Upper lobe of left lung (tissue), 6 donors: ENCODE measurements around the gene MRPL4. TPM values are rescaled to one million over a fixed set of nuclear protein-coding genes. Genes with fewer than 3 reads are reported as not detected.

Source experiments
- ATAC-seq, 2 donors: fragments of 200-7000 bp; cut with Tn5 transposase; one replicate each; pipeline ENCODE4 v1.9.1; 2022; ENCODE audit warnings: mild to moderate bottlenecking in 2 of 2, moderate library complexity in 2 of 2; ENCODE audit not compliant: low FRiP score in 2 of 2
- DNase-seq, 2 donors: peaks; one replicate each; pipeline ENCODE4 v3.0.0-alpha.2; 2019 to 2020
- H3K27ac ChIP-seq, 4 donors: fragments of 200-600 bp; sonication (generic); one replicate each; pipeline ENCODE4 v1.5.1; 2016 to 2019
- H3K27me3 ChIP-seq, 4 donors: fragments of 200-600 bp; sonication (generic); one replicate each; pipeline ENCODE4 v1.5.1; 2017 to 2019
- H3K36me3 ChIP-seq, 4 donors: fragments of 200-600 bp; sonication (generic); one replicate each; pipeline ENCODE4 v1.5.1; 2016 to 2019
- H3K4me1 ChIP-seq, 4 donors: fragments of 200-600 bp; sonication (generic); one replicate each; pipeline ENCODE4 v1.5.1; 2018 to 2019
- H3K4me3 ChIP-seq, 4 donors: fragments of 200-600 bp; sonication (generic); one replicate each; pipeline ENCODE4 v1.5.1; 2017 to 2019; ENCODE audit warnings: mild to moderate bottlenecking in 2 of 4, moderate library complexity in 1 of 4
- H3K9me3 ChIP-seq, 4 donors: fragments of 200-600 bp; sonication (generic); one replicate each; pipeline ENCODE4 v1.5.1; 2018 to 2019
- CTCF ChIP-seq, 6 experiments: fragments of 450-650 bp in 4 of 6; fragments of 200-600 bp in 2 of 6; sonication (generic) in 2 of 6; IDR thresholded peaks; one replicate each; pipeline ENCODE4 v1.5.1; 2016 to 2019; ENCODE audit warnings: antibody characterized with exemption in 6 of 6
- EP300 ChIP-seq, 4 donors: sonication (generic); formaldehyde crosslinking; IDR thresholded peaks; one replicate each; pipeline ENCODE4 v1.5.1; 2017; ENCODE audit warnings: antibody characterized with exemption in 4 of 4, control low read depth in 2 of 4
- POLR2A ChIP-seq, 4 donors: fragments of 450-650 bp; IDR thresholded peaks; one replicate each; pipeline ENCODE4 v1.5.1; 2016 to 2017; ENCODE audit warnings: antibody characterized with exemption in 4 of 4, mild to moderate bottlenecking in 2 of 4
- POLR2AphosphoS5 ChIP-seq, 2 donors: sonication (generic); formaldehyde crosslinking; IDR thresholded peaks; one replicate each; pipeline ENCODE4 v1.5.1; 2017; ENCODE audit warnings: antibody characterized with exemption in 2 of 2
- WGBS, 2 donors: methylation state at CpG; one replicate each; pipeline ENCODE4 v1.1.5; 2017 to 2018; 5-methylcytosine and 5-hydroxymethylcytosine counted together
- total RNA-seq, 6 donors: library from RNA; depleted of rRNA in 4 of 6; stranded (reverse); fragments of >200 nt in 4 of 6; gene quantifications; one replicate each; pipeline versions ENCODE4 v1.1.0 to v1.2.1, GENCODE V29; 2016 to 2021
- donor health status: DM: no; HTN: no; CAD: no; lungs with moderate emphysema.
- donor health status: DM: no; HTN: yes; CAD: no; lungs with severe emphysema.

MRPL4 gene
- total RNA-seq, 6 donors from 2014 or later, result 23.0 to 70.8 (median 45.0) TPM

DNA sequence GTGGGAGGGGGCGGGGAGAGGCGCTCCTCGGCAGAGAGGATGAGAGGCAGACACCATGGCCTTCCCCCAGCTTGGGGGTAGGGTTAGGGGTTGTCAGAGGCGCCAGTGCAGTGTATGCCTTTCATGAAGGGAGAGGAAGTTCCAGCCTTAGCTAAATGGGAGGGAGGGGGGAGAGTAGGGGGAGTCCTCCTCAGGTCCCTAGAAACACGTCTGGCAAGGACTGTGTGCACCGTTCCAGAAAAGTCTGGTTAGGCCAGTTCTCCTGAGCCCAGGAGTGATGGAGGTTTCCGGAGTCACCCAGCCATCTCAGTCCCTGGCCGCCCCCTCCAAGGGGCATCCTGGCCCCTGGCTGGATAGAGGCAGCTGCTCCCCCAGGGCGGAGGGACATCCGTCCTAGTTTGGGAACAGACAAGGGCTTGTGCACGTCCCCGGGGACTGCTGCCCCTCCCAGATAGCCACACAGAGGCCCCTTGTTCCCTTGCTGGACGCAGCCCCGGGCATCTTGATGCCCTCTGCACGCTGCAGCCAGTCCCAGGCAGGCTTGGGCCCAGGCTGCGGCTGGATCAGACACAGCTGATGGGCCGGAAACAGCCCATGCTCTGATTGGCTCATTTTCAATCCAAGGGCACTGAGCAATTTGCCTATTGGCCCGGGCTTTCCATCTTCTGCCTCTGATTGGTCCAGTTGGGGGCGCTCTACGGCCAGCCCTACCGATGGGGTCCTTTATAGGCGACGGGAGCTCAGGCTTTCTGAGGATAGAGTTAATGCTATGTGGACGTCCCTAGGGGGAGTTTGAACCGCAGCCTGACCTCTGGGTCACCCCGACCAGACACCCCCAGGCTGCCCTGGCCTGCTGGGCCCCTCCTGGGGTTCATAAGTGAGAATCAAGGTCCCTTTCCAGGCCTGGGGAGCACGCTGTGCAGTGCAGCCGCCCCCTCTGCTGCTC is 24.7 kb upstream of the MRPL4 start:
- Histone ChIP-seq H3K9me3 (no peaks in the 10 kb centered on the region), H3K4me1 (peaks cover 19 to 53% (median 25%) of the 10 kb centered on the region in 4 donors), H3K4me3 (peak overlapping the region in 1 of 4 donors; percentile 23), H3K36me3 (peaks cover 6 to 16% (median 13%) of the 10 kb centered on the region in 4 donors), H3K27me3 (no peaks in the 10 kb centered on the region), H3K27ac (peak overlapping the region; percentile 70 to 95 (median 82))
- TF ChIP-seq CTCF (IDR thresholded peaks at IDR 0.05), result no peak
- TF ChIP-seq POLR2A (IDR thresholded peaks at IDR 0.05), result peak in 1 of 4 donors; percentile 13
- peak in 1 of 4 donors; percentile 11 for TF ChIP-seq EP300 (IDR thresholded peaks at IDR 0.05)
- TF ChIP-seq POLR2AphosphoS5 (IDR thresholded peaks at IDR 0.05), result no peak
- 65% methylated on average over 28 of the region's 28 CpGs; no CpG with 5 or more reads in 1 of the 2 donors for WGBS, 2 donors
- peak in 1 of 2 donors; percentile 8 for ATAC-seq
- peak in 1 of 2 donors; percentile 67 for DNase-seq

DNA sequence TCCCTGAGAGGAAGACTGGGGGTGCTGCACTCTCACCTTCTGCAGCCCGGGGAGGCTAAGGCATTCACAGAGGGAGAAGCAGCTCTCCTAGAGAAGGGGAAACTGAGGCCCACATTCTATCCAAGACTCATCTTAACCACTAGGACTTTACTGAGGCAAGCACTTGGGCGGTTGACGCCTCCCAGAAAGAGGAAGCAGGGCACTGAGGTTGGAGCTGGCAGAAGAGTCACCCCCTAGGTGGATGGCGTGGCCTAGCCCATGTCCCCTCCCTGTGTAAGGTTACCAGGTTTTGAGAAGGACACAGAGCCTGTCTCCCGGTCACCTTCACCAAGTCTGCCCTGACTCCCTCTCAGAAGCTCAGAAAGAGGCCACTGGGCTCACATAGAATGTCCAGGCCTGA is 23.6 kb upstream of the MRPL4 start:
- Histone ChIP-seq H3K36me3 (peaks cover 5 to 14% (median 11%) of the 10 kb centered on the region in 4 donors), H3K9me3 (no peaks in the 10 kb centered on the region), H3K4me3 (peak overlapping the region in 1 of 4 donors; percentile 99), H3K27ac (peak overlapping the region; percentile 92 to 95 (median 93)), H3K27me3 (no peaks in the 10 kb centered on the region), H3K4me1 (peaks cover 19 to 53% (median 25%) of the 10 kb centered on the region in 4 donors)
- TF ChIP-seq EP300 (IDR thresholded peaks at IDR 0.05), result no peak
- no peak for ATAC-seq
- 56 to 69% methylated on average over 3 to 5 of the region's 5 CpGs for WGBS, 2 donors
- DNase-seq, result no peak

DNA sequence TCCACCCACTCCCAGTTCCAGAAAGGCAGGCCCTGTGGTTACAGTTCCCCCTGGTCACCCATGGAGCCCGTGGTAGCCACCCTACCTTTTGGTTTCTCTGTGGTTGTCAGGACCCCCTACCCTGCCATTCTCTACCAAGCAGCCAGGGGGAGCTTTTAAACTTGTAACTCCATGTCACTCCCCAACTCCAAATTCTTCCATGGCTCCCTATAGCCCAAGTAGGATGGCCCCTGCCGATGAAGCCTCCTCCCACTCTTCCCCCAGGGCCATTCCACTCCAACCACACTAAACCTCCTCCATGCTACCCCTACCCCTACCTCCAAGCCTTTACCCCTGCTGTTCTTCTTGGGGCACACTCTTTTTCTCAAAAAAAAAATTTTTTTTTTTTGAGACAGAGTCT is 23.1 kb upstream of the MRPL4 start:
- Histone ChIP-seq H3K36me3 (peaks cover 0 to 9% (median 6%) of the 10 kb centered on the region in 4 donors), H3K27me3 (no peaks in the 10 kb centered on the region), H3K9me3 (no peaks in the 10 kb centered on the region), H3K4me3 (peak overlapping the region in 1 of 4 donors; percentile 99), H3K27ac (peak overlapping the region; percentile 92 to 95 (median 93)), H3K4me1 (peaks cover 19 to 53% (median 25%) of the 10 kb centered on the region in 4 donors)
- ATAC-seq, result no peak
- no peak for TF ChIP-seq EP300 (IDR thresholded peaks at IDR 0.05)
- TF ChIP-seq CTCF (IDR thresholded peaks at IDR 0.05), result peak; percentile 45 to 66 (median 54)
- no peak for DNase-seq
- 39 to 63% methylated on average over 2 of the region's 2 CpGs for WGBS, 2 donors

DNA sequence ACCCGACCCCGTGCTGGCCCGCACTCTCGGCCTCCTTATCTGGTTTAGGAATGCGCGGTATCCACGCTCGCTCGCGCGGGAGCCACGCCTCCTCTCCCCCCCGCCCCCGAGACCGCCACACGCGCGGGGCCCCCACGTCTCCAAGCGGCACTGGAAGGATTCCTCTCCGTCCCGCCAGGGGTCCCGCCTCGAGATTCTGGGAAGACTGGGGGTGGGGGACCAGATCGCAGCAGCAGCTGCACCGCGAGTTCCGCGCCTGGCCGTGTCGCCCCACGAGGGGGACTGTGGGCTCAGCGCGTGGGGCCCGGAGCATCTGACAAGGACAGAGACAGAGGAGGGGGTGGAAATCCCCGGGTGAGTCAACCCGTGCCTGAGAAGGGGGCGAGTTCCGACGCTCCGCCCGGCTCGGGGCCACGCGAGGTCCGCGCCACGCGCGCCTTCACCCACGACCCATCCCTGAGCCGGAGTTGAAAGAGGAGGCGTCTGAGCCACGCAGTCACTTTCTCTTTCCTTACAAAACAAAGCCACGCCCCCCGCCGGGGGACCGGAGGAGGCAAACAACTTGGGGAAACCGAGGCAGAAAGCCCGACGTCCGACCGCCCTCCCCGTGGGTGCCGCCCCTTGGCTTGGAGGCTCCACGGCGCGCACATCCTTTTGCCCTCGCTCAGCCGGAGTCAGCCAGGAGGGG is 21.7 kb upstream of the MRPL4 start:
- 0% methylated on average over 4 to 32 of the region's 70 CpGs for WGBS, 2 donors
- H3K36me3 ChIP-seq, result no peaks in the 10 kb centered on the region
- DNase-seq, result peak; percentile 24 to 89
- peak overlapping the region; percentile 92 to 95 (median 93) for H3K27ac ChIP-seq
- peak in 1 of 2 donors; percentile 57 for ATAC-seq
- no peaks in the 10 kb centered on the region for H3K27me3 ChIP-seq
- TF ChIP-seq POLR2A (IDR thresholded peaks at IDR 0.05) (no peak), POLR2AphosphoS5 (IDR thresholded peaks at IDR 0.05) (no peak), EP300 (IDR thresholded peaks at IDR 0.05) (no peak), CTCF (IDR thresholded peaks at IDR 0.05) (peak in 1 of 6 experiments; percentile 15)
- no peaks in the 10 kb centered on the region for H3K9me3 ChIP-seq
- peaks cover 19 to 60% (median 25%) of the 10 kb centered on the region in 4 donors for H3K4me1 ChIP-seq
- H3K4me3 ChIP-seq, result peak overlapping the region; percentile 69 to 99 (median 95)
